HG02571 (cell line): ENCODE data around the gene CRY2.

ENCODE experiments used
- ATAC-seq: cut with Tn5 transposase; IDR thresholded peaks from one replicate; pipeline ENCODE4 v1.9.1; 2021; ENCODE audit warnings: mild to moderate bottlenecking, moderate library complexity; ENCODE audit not compliant: unreplicated experiment

Gene CRY2

DNA sequence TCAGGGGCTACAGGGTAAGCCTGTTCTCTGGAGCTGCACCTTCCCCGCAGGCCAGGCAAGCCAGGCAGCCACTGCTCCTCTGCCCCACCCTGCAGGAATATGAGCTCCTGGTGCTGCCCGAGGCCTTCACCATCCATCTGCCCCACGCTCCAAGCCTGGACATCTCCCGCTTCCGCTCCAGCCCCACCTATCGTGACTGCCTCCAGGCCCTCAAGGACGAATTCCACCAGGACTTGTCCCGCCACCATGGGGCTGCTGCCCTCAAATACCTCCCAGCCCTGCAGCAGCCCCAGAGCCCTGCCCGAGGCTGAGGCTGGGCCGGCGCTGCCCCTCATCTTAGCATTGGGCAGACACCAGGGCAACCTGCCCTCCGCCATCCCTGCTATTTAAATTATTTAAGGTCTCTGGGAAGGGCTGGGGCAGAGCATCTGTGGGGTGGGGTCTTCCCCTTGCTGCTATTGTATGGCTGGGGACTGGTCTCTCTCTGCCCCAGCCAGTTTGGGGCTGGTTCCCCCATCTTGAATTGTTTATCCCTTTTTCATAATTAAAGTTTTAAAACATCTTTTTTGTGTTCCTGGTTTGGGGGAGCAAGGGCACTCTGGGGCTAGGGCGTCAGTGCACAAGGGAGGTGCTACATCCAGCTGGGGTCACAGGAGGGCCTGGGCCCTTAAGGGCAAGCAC is 81.4 kb downstream of the CRY2 start:
- ATAC-seq, result no peak

DNA sequence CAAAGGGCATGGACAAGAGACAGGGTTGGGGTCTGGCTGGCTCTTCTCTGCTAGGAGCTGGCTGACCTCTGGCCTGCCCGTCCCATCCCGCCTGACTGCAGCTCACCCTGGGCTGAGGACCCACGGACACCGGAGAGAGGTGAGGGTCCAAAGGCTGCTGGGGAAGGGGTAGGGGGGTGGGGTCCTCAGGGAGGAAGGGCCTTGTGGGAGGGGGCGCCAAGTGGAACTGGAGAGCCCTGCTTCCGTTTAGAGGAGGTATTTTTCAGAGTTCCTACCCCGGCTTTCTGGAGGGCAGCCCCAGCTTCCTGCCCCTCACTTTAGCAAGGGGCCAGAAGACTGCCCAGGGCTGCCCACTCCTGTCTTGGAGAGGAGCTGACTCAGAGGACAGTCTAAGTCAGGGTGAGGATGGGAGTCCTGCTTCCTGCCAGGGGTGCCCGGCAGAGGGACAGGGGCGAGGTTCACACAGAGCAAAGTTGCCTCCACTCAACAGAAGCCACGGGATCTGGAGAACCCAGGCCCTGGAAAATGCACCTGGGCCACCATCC is 82.3 kb downstream of the CRY2 start:
- peak; percentile 8 for ATAC-seq

DNA sequence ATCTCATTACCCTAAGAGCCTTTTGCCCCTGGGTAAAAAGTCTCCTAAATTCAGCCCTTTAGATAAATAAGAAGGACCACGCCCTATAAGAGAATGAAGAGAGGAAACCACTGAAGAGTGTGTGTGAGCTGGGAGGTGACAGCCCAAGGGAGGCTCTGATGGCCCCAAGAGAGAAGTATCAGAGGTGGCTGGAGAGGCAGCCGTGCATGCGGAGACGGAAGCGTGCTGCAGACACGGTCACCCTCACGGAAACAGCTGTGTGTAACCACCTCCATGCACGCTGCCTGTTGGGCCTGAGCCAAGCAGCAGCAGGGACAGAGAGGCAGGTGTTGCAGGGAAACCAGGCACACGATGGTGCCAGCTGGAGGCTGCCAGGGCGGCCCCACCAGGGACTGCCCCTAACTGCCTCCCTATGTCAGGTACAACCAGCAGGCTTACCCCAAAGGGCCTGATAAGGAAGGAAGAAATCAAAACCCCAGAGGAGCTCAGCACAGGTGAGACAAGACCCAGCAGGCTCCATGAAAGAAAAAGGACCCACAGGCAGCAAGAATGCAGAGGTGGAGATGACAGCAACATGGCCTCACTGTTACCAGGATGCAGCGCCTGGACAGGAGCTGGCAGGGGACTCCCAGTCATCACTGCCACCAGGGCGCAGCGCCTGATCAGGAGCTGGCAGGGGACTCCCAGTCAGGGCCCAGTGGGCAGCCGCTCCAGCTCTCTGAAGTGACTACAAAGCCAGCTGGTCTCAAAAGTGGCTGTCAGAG is 82.9 kb downstream of the CRY2 start:
- ATAC-seq, result peak; percentile 82

DNA sequence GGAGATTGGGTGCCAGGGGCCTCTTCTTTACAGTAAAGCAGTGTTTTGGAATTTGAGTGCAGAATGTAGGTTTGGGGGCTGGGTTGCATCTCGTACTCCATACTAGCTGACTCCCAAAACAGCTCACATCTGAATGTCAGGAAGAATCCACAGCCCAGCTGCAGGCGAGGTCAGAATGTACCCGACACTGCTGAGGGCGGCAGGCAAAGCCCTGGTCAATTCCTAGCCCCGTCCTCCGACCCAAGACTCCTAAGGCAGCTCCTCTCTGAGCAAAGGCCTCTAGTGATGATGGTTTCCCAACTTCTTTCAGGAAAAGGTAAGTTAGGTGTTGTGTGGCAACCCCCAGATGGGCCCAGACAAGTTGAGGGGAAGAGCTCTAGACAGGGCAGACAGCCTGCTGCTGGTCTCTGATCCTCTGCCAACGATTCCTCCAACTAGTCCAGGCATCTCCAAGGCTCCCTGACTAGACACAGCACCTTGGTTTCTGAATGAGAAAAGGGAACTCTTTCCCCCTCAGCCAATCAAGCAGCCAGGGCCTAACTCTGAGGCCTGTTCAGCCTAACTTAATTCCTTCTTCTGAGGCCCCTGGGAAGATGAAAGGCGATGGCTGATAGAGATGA is 83.8 kb downstream of the CRY2 start:
- ATAC-seq, result no peak

DNA sequence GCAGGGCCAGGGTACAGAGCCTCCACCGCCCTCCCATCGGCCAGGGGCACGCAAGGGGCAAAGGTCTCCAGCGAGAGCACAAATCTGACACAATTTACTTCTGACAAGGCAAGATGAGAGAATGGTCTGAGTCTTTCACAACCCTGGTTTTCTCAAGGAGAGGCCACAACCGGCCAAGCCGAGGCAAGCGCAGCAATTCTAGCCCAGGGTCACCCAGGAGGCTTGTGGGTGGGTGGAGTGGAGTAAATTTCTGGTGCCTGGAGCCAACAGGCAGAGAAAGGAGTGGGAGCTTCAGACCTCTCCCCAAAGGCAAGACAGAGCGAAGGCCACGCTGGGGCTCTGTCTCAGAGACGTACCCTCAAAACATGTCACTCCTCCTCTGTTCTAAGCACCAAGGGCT is 84.5 kb downstream of the CRY2 start:
- no peak for ATAC-seq

DNA sequence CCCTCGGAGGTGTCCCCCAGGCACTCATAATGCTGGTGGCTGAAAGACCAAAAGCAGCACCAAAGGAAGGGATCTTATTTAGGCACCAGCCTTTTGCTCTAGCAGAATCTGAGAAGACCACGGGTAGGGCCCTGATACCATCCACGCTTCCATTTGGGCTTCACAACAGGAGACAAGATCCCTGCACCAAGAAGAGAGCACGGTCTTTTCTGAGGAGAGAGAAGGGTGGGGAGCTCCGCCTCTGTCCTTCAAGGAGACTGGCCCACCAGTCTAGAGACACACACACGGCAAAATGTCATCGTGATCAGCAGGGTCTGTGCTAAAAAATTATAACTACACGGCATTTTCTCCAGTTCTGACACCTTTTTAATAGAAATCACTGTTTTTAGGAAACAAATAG is 84.9 kb downstream of the CRY2 start:
- ATAC-seq, result no peak
